Measurements from ENCODE around the gene ULK4.

GRCh38 chr3:41652506-41652905 is 309.4 kb downstream of the ULK4 start:
- TF ChIP-seq CTCF (IDR thresholded peaks at IDR 0.05) (no peak), POLR2AphosphoS5 (IDR thresholded peaks at IDR 0.05; ENCODE audit: low read depth, low read length) (no peak), REST (IDR thresholded peaks at IDR 0.05; ENCODE audit: insufficient read depth in 1 of 2, low read depth in 2 of 2, low read length in 1 of 2) (no peak)
